Osteoblast (primary cell): ENCODE measurements around the gene MSN. TPM values are rescaled to one million over a fixed set of nuclear protein-coding genes. Genes with fewer than 3 reads are reported as not detected.

Experiments used
- DNase-seq: peaks from one replicate; pipeline ENCODE4 v3.0.0; 2011; ENCODE audit warnings: low spot score, mixed read lengths; ENCODE audit not compliant: insufficient read length; ENCODE audit errors: missing footprints
- H2AFZ ChIP-seq: 2 replicates; pipeline ENCODE4 v1.6.0; 2011; ENCODE audit warnings: mild to moderate bottlenecking, low read length
- H3K27ac ChIP-seq: 2 replicates; pipeline ENCODE4 v1.5.1; 2011; ENCODE audit warnings: mild to moderate bottlenecking, low read depth, low read length, moderate library complexity
- H3K27me3 ChIP-seq: 2 replicates; pipeline ENCODE4 v1.6.0; 2012; ENCODE audit warnings: mild to moderate bottlenecking, control low read depth, inconsistent platforms, low read length, moderate library complexity; ENCODE audit not compliant: insufficient read depth
- H3K36me3 ChIP-seq: 2 replicates; pipeline ENCODE4 v1.5.1; 2011; ENCODE audit warnings: mild to moderate bottlenecking, low read length, control low read depth, moderate library complexity; ENCODE audit not compliant: insufficient read depth
- H3K4me1 ChIP-seq: 2 replicates; pipeline ENCODE4 v1.5.1; 2011; ENCODE audit warnings: mild to moderate bottlenecking, low read length, control low read depth, moderate library complexity; ENCODE audit not compliant: insufficient read depth
- H3K4me2 ChIP-seq: 2 replicates; pipeline ENCODE4 v1.6.0; 2011; ENCODE audit warnings: mild to moderate bottlenecking, low read length; ENCODE audit not compliant: insufficient read depth
- H3K4me3 ChIP-seq: fragments of 200-600 bp; sonication (generic); 3 replicates; pipeline ENCODE4 v1.5.1; 2012; ENCODE audit warnings: mild to moderate bottlenecking, low read length, inconsistent platforms; ENCODE audit not compliant: insufficient read depth
- H3K79me2 ChIP-seq: 2 replicates; pipeline ENCODE4 v1.6.0; 2012; ENCODE audit warnings: mild to moderate bottlenecking, low read length, control low read depth, inconsistent platforms; ENCODE audit not compliant: insufficient read depth
- H3K9me3 ChIP-seq: 2 replicates; pipeline ENCODE4 v1.5.1; 2011; ENCODE audit warnings: low read depth, low read length, control low read depth
- H4K20me1 ChIP-seq: 2 replicates; pipeline ENCODE4 v1.6.0; 2012; ENCODE audit warnings: mild to moderate bottlenecking, low read length, control low read depth; ENCODE audit not compliant: insufficient read depth
- CTCF ChIP-seq: IDR thresholded peaks from 2 replicates; pipeline ENCODE4 v1.5.1; 2011; ENCODE audit warnings: mild to moderate bottlenecking, low read depth, low read length, moderate library complexity; ENCODE audit errors: extremely low read depth
- total RNA-seq: library from RNA; depleted of rRNA; stranded (reverse); fragments of >200 nt; gene quantifications from 2 replicates; pipeline ENCODE4 v1.2.3, GENCODE V29; 2012

Gene MSN
- total RNA-seq, 1 donor, result 249 TPM

DNA sequence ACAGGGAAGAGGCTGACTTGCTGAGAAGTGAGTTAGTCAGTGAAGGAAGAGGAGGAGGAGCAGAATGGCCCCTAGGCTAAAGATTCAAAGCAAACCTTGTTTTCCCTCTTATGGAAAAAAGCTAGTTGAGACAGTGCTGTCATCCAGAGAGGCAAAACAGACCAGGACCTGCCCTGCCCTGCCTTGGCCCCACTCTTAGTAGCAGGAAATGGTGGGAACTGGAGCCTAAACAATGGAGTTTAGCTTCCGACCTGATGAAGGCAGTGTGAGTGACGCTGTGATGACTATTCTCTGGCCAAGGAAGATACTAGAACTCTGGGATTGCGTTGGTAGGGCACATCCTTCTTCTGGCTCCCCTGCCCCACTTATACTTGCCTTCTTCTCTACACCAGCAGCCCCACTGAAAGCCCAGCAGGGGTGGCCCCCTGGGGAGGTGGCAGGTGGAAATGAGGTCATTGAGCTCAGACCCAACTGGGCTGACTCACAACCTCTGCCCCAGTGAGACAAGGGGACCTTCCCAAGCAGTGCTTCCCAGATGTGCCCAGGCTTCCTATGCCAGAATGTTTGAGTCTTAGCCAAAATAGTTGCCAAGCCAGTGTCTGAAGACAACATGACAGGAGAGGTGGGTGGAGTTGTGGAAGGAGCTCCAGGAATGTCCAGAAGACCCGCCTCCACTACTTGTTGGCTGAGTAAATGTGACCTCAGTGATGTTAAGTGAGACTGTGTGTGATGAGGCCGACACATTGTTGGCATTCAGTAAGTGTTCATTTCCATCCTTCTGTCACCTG lies 38.8 kb downstream of the MSN start:
- Histone ChIP-seq H3K4me1 (peaks cover 28% of the 10 kb centered on the region), H4K20me1 (peaks cover 32% of the 10 kb centered on the region), H3K36me3 (peaks cover 11% of the 10 kb centered on the region), H3K79me2 (peaks cover 68% of the 10 kb centered on the region), H3K27ac (peak overlapping the region; percentile 26), H3K9me3 (no peaks in the 10 kb centered on the region), H2AFZ (no peak overlapping the region), H3K4me3 (no peak overlapping the region), H3K4me2 (peak overlapping the region; percentile 6), H3K27me3 (no peaks in the 10 kb centered on the region)
- no peak for TF ChIP-seq CTCF
- DNase-seq, result peak; percentile 86

DNA sequence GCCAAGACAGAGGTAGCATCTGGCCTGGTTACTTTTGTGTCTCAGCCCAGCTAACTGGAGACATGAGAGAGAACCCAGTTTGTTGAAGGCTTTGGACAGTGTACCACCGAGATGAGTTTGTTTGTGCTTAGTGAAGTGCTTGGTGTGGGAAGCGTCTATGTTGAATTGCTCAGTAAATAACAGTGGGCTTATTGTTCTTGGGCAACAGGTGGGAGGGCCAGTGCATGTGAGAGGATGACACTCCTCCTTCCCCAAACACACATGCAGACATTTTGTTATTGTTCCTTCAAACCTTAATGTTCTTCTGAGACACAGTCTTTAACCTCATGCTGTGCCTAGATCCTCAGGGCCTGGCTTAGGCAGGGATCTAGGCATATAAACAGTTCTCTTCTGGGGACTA lies 39.7 kb downstream of the MSN start:
- H3K9me3 ChIP-seq, result no peaks in the 10 kb centered on the region
- H3K27ac ChIP-seq, result peak overlapping the region; percentile 26
- no peak overlapping the region for H2AFZ ChIP-seq
- H4K20me1 ChIP-seq, result peaks cover 34% of the 10 kb centered on the region
- no peak overlapping the region for H3K4me3 ChIP-seq
- no peak for DNase-seq
- H3K36me3 ChIP-seq, result peaks cover 5% of the 10 kb centered on the region
- H3K4me1 ChIP-seq, result peaks cover 28% of the 10 kb centered on the region
- H3K79me2 ChIP-seq, result peaks cover 69% of the 10 kb centered on the region
- TF ChIP-seq CTCF, result no peak
- no peaks in the 10 kb centered on the region for H3K27me3 ChIP-seq
- H3K4me2 ChIP-seq, result no peak overlapping the region

- Histone ChIP-seq H3K4me1 (no peaks in the 10 kb centered on the region), H3K4me2 (no peak overlapping the region), H2AFZ (no peak overlapping the region), H3K27ac (no peak overlapping the region), H3K9me3 (no peaks in the 10 kb centered on the region), H3K79me2 (peaks cover 87% of the 10 kb centered on the region), H4K20me1 (peaks cover 39% of the 10 kb centered on the region), H3K36me3 (peaks cover 15% of the 10 kb centered on the region), H3K4me3 (no peak overlapping the region), H3K27me3 (no peaks in the 10 kb centered on the region)
- no peak for TF ChIP-seq CTCF
- DNase-seq, result no peak
Observed at GRCh38 chrX:65712005-65712806, 44.8 kb downstream of the MSN start.

DNA sequence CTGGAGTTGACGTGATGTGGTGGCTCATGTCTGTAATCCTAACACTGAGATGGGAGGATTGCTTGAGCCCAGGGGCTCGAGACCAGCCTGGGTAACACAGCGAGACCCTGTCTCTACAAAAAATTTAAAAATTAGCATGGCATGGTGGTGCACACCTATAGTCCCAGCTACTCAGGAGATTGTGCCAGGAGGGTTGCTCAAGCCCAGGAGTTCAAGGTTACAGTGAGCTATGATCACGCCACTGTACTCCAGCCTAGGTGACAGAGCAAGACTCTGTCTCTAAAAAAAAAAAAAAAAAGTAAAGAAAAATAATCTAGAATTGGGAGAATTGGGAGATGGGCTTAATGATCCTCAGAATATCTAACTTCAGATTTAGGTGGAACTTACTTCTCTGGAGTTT lies 51.1 kb downstream of the MSN start:
- no peak overlapping the region for H3K4me2 ChIP-seq
- TF ChIP-seq CTCF, result no peak
- H4K20me1 ChIP-seq, result peaks cover 41% of the 10 kb centered on the region

More for the DNA sequence above, 51.1 kb downstream of the MSN start:
- peaks cover 15% of the 10 kb centered on the region for H3K36me3 ChIP-seq
- H3K27me3 ChIP-seq, result no peaks in the 10 kb centered on the region
- no peak overlapping the region for H3K4me3 ChIP-seq
- no peak overlapping the region for H2AFZ ChIP-seq
- peaks cover 98% of the 10 kb centered on the region for H3K79me2 ChIP-seq
- no peak for DNase-seq
- H3K9me3 ChIP-seq, result no peaks in the 10 kb centered on the region
- H3K27ac ChIP-seq, result no peak overlapping the region
- H3K4me1 ChIP-seq, result peaks cover 3% of the 10 kb centered on the region
